Epithelial cell of esophagus (primary cell): ENCODE measurements around the gene MPRIP.

Experiments
- DNase-seq: peaks from one replicate; pipeline ENCODE4 v3.0.0; 2010; ENCODE audit warnings: low read depth
- H3K4me3 ChIP-seq: 2 replicates; pipeline ENCODE4 v1.5.1; 2011; ENCODE audit warnings: mild to moderate bottlenecking, low read length, control low read depth
- CTCF ChIP-seq: IDR thresholded peaks from 2 replicates; pipeline ENCODE4 v1.5.1; 2011; ENCODE audit warnings: low read depth, mild to moderate bottlenecking, low read length, control low read depth, inconsistent platforms; ENCODE audit not compliant: insufficient read depth; ENCODE audit errors: missing control alignments

Gene MPRIP

GRCh38 chr17:17120701-17121100, 78.4 kb downstream of the MPRIP start:
- no peak for DNase-seq
- no peak overlapping the region for H3K4me3 ChIP-seq
- no peak for TF ChIP-seq CTCF

- no peak for TF ChIP-seq CTCF
- no peak overlapping the region for H3K4me3 ChIP-seq
- peak; percentile 16 for DNase-seq
Observed at GRCh38 chr17:17121162-17121561, 78.9 kb downstream of the MPRIP start.

GRCh38 chr17:17122781-17123483, 80.7 kb downstream of the MPRIP start:
- DNase-seq, result no peak
- TF ChIP-seq CTCF, result no peak
- H3K4me3 ChIP-seq, result no peak overlapping the region

- H3K4me3 ChIP-seq, result no peak overlapping the region
- TF ChIP-seq CTCF, result no peak
- no peak for DNase-seq
Observed at GRCh38 chr17:17124341-17124740, 82.1 kb downstream of the MPRIP start.

GRCh38 chr17:17125136-17126084, 83.2 kb downstream of the MPRIP start:
- no peak overlapping the region for H3K4me3 ChIP-seq
- no peak for DNase-seq

More at GRCh38 chr17:17125136-17126084, 83.2 kb downstream of the MPRIP start:
- TF ChIP-seq CTCF, result no peak
